WTC11 (cell line): ENCODE results near the gene GALT. TPM values are rescaled to one million over a fixed set of nuclear protein-coding genes. Genes with fewer than 3 reads are reported as not detected.

ENCODE experiments used
- ATAC-seq: fragments of 200-7000 bp; cut with Tn5 transposase; 2 replicates; pipeline ENCODE4 v1.10.0; 2021; ENCODE audit warnings: mild to moderate bottlenecking, moderate library complexity
- CTCF ChIA-PET: fragments of 300-600 bp; sonication (Branson Sonifier 250); formaldehyde crosslinking; loops from one replicate; lab custom pipeline; 2021; ENCODE audit warnings: antibody characterized with exemption; lab: Charles Lee
- POLR2A ChIA-PET: fragments of 350-600 bp; sonication (Branson Sonifier 250); formaldehyde crosslinking; loops from one replicate; lab custom pipeline; 2021; ENCODE audit warnings: antibody characterized with exemption; lab: Charles Lee
- DNase-seq: peaks from one replicate; pipeline ENCODE4 v3.0.0; 2021; ENCODE audit warnings: low spot score
- H3K27ac Mint-ChIP-seq: 2 replicates; pipeline ENCODE4 v1.8.0; 2021; ENCODE audit warnings: mixed read lengths
- H3K27me3 Mint-ChIP-seq: 2 replicates; pipeline ENCODE4 v1.8.0; 2021; ENCODE audit warnings: low read depth, mild to moderate bottlenecking, moderate library complexity, mixed read lengths
- H3K36me3 Mint-ChIP-seq: 2 replicates; pipeline ENCODE4 v1.8.0; 2021; ENCODE audit warnings: mixed read lengths
- H3K4me1 Mint-ChIP-seq: 2 replicates; pipeline ENCODE4 v1.8.0; 2022; ENCODE audit warnings: mixed read lengths
- H3K4me3 Mint-ChIP-seq: 2 replicates; pipeline ENCODE4 v1.8.0; 2021; ENCODE audit warnings: mild to moderate bottlenecking, moderate library complexity, mixed read lengths
- H3K9me3 Mint-ChIP-seq: 2 replicates; pipeline ENCODE4 v1.8.0; 2021; ENCODE audit warnings: mixed read lengths
- ARID4B ChIP-seq: sonication (generic); formaldehyde crosslinking; IDR thresholded peaks from 2 replicates; pipeline ENCODE4 v1.8.0; 2023; ENCODE audit warnings: missing genetic modification reagents, mild to moderate bottlenecking, borderline replicate concordance
- CDX4 ChIP-seq: fragments of 250-450 bp; sonication (Bioruptor Pico); IDR thresholded peaks from 2 replicates; pipeline ENCODE4 v1.9.0; 2021; ENCODE audit warnings: moderate library complexity, mild to moderate bottlenecking, inconsistent platforms, borderline replicate concordance
- E2F5 ChIP-seq: sonication (generic); formaldehyde crosslinking; IDR thresholded peaks from 2 replicates; pipeline ENCODE4 v1.8.1; 2022; ENCODE audit warnings: mild to moderate bottlenecking, moderate library complexity, missing genetic modification reagents
- ELF4 ChIP-seq: sonication (generic); formaldehyde crosslinking; IDR thresholded peaks from 2 replicates; pipeline ENCODE4 v1.8.1; 2022; ENCODE audit warnings: low read depth, mild to moderate bottlenecking, moderate library complexity, missing genetic modification reagents
- FOXP1 ChIP-seq: sonication (generic); formaldehyde crosslinking; IDR thresholded peaks from 2 replicates; pipeline ENCODE4 v1.8.0; 2022; ENCODE audit warnings: missing genetic modification reagents, mild to moderate bottlenecking, moderate library complexity, borderline replicate concordance
- FOXP4 ChIP-seq: sonication (generic); formaldehyde crosslinking; IDR thresholded peaks from 2 replicates; pipeline ENCODE4 v1.8.0; 2022; ENCODE audit warnings: mild to moderate bottlenecking, missing genetic modification reagents
- GABPB1 ChIP-seq: sonication (generic); formaldehyde crosslinking; IDR thresholded peaks from 2 replicates; pipeline ENCODE4 v1.8.1; 2023; ENCODE audit warnings: mild to moderate bottlenecking, missing genetic modification reagents
- HMGXB4 ChIP-seq: sonication (generic); formaldehyde crosslinking; IDR thresholded peaks from 2 replicates; pipeline ENCODE4 v1.8.1; 2023; ENCODE audit warnings: mild to moderate bottlenecking, moderate library complexity, missing genetic modification reagents
- NFYB ChIP-seq: sonication (generic); formaldehyde crosslinking; conservative IDR thresholded peaks from 2 replicates; pipeline ENCODE4 v1.8.0; 2022; ENCODE audit warnings: low read depth, missing genetic modification reagents
- NR2C2 ChIP-seq: sonication (generic); formaldehyde crosslinking; IDR thresholded peaks from 2 replicates; pipeline ENCODE4 v1.8.0; 2022; ENCODE audit warnings: mild to moderate bottlenecking, missing genetic modification reagents
- PREB ChIP-seq: sonication (generic); formaldehyde crosslinking; IDR thresholded peaks from 2 replicates; pipeline ENCODE4 v1.8.1; 2022; ENCODE audit warnings: mild to moderate bottlenecking, missing genetic modification reagents, moderate library complexity, borderline replicate concordance
- PRRX2 ChIP-seq: fragments of 250-450 bp; sonication (Bioruptor Pico); IDR thresholded peaks from 2 replicates; pipeline ENCODE4 v1.8.0; 2021; ENCODE audit warnings: mild to moderate bottlenecking
- RELA ChIP-seq: sonication (generic); formaldehyde crosslinking; IDR thresholded peaks from 2 replicates; pipeline ENCODE4 v1.8.1; 2022; ENCODE audit warnings: missing genetic modification reagents, mild to moderate bottlenecking, borderline replicate concordance
- RORB ChIP-seq: fragments of 250-450 bp; sonication (Bioruptor Pico); IDR thresholded peaks from 2 replicates; pipeline ENCODE4 v1.9.0; 2021; ENCODE audit warnings: mild to moderate bottlenecking
- SMAD4 ChIP-seq: sonication (generic); formaldehyde crosslinking; IDR thresholded peaks from 2 replicates; pipeline ENCODE4 v1.8.0; 2022; ENCODE audit warnings: mild to moderate bottlenecking, missing genetic modification reagents
- TP53 ChIP-seq: sonication (generic); formaldehyde crosslinking; IDR thresholded peaks from 2 replicates; pipeline ENCODE4 v1.8.1; 2023; ENCODE audit warnings: mild to moderate bottlenecking, missing genetic modification reagents
- USF2 ChIP-seq: sonication (generic); formaldehyde crosslinking; IDR thresholded peaks from 2 replicates; pipeline ENCODE4 v1.8.1; 2023; ENCODE audit warnings: mild to moderate bottlenecking, missing genetic modification reagents, moderate library complexity
- ZNF416 ChIP-seq: fragments of 250-450 bp; sonication (Bioruptor Pico); IDR thresholded peaks from 2 replicates; pipeline ENCODE4 v1.9.0; 2021; ENCODE audit warnings: mild to moderate bottlenecking, inconsistent platforms
- ZNF671 ChIP-seq: fragments of 250-450 bp; sonication (Bioruptor Pico); IDR thresholded peaks from 2 replicates; pipeline ENCODE4 v1.8.0; 2021; ENCODE audit warnings: mild to moderate bottlenecking
- total RNA-seq: library from RNA; stranded (reverse); gene quantifications from 3 replicates; pipeline ENCODE4 v1.2.3, GENCODE V29; 2021

The GALT gene
- total RNA-seq, 1 experiment from 2014 or later: 39.7 TPM

- TF ChIP-seq NR2C2 (no peak), ELF4 (CRISPR knock-in tag) (no peak), TP53 (0 out of 2 replicates have a peak, but pooled peaks have one; percentile 47), RORB (CRISPR knock-in tag) (no peak), HMGXB4 (CRISPR knock-in tag) (no peak), GABPB1 (no peak), USF2 (0 out of 2 replicates have a peak, but pooled peaks have one; percentile 8)
Observed at GRCh38 chr9:34665381-34666250, 19.1 kb downstream of the GALT start (continued).

GRCh38 chr9:34669809-34670562, 23.5 kb downstream of the GALT start:
- TF ChIP-seq SMAD4 (CRISPR knock-in tag) (no peak), ARID4B (no peak), FOXP1 (no peak)
- peaks cover 24% of the 10 kb centered on the region for H3K36me3 Mint-ChIP-seq
- no peak for ATAC-seq
- no peak overlapping the region for H3K4me3 Mint-ChIP-seq
- peaks cover 20% of the 10 kb centered on the region for H3K9me3 Mint-ChIP-seq
- H3K27me3 Mint-ChIP-seq: peaks cover 10% of the 10 kb centered on the region
- peaks cover 5% of the 10 kb centered on the region for H3K4me1 Mint-ChIP-seq
- DNase-seq: no peak
- CTCF ChIA-PET: interaction anchor here (1.6 kb wide), 2 partner anchors 31 to 33 kb away, joined by 6 to 8 read pairs; no protein-coding TSS in a partner anchor
- POLR2A ChIA-PET: no interaction called here
- H3K27ac Mint-ChIP-seq: no peak overlapping the region

- DNase-seq: no peak
- Mint-ChIP-seq H3K4me1 (peaks cover 5% of the 10 kb centered on the region), H3K27ac (no peak overlapping the region), H3K4me3 (no peak overlapping the region), H3K36me3 (peaks cover 24% of the 10 kb centered on the region), H3K27me3 (peaks cover 10% of the 10 kb centered on the region), H3K9me3 (peaks cover 20% of the 10 kb centered on the region)
- no peak for ATAC-seq
- CTCF ChIA-PET: no interaction called here
- POLR2A ChIA-PET: no interaction called here
- TF ChIP-seq PRRX2 (CRISPR knock-in tag) (no peak), FOXP4 (no peak), GABPB1 (no peak), RORB (CRISPR knock-in tag) (no peak), ZNF416 (no peak), ZNF671 (CRISPR knock-in tag) (no peak), PREB (CRISPR knock-in tag) (no peak), ELF4 (CRISPR knock-in tag) (no peak), RELA (no peak), CDX4 (CRISPR knock-in tag) (no peak), NFYB (CRISPR knock-in tag) (no peak), E2F5 (no peak)
Observed at GRCh38 chr9:34671307-34671706, 24.8 kb downstream of the GALT start.
